Motor neuron (in vitro differentiated cells): ENCODE measurements around the gene SLC48A1. TPM values are rescaled to one million over a fixed set of nuclear protein-coding genes. Genes with fewer than 3 reads are reported as not detected.

Experiments
- ATAC-seq, 8 experiments: fragments of 200-7000 bp; cut with Tn5 transposase; replicated peaks in 6 of 8; 2 replicates each; pipeline ENCODE4 v1.8.0; 2021; ENCODE audit warnings: mild to moderate bottlenecking in 8 of 8, moderate library complexity in 8 of 8
- H3K27ac ChIP-seq, 2 donors: fragments of 250-450 bp; sonication (Bioruptor Pico); 2 replicates each; pipeline ENCODE4 v1.9.0; 2021; ENCODE audit warnings: antibody characterized with exemption in 2 of 2, mild to moderate bottlenecking in 2 of 2, moderate library complexity in 1 of 2
- H3K4me1 ChIP-seq, 2 donors: fragments of 250-450 bp; sonication (Bioruptor Pico); replicated peaks in 1 of 2; 2 replicates each; pipeline ENCODE4 v1.6.1; 2021; ENCODE audit warnings: antibody characterized with exemption in 2 of 2, mild to moderate bottlenecking in 2 of 2, moderate library complexity in 1 of 2
- H3K4me3 ChIP-seq, 5 donors: fragments of 250-450 bp; sonication (Bioruptor Pico); 2 replicates each; pipeline ENCODE4 v1.9.0; 2021; ENCODE audit warnings: antibody characterized with exemption in 5 of 5, mild to moderate bottlenecking in 5 of 5, moderate library complexity in 4 of 5
- WGBS, 10 experiments: fragments of 450-650 bp; shearing (Covaris generic); methylation state at CpG; one replicate each; pipeline ENCODE4 v1.0.0; 2022; 5-methylcytosine and 5-hydroxymethylcytosine counted together
- in situ Hi-C, 9 experiments: fragments of 400-800 bp; cut with MboI; loops; one replicate each; pipeline ENCODE4 v1.15.0; 2021; ENCODE audit warnings: low sequenced_read_pairs in 9 of 9, low pct_unique_long_range_greater_than_20kb in 2 of 9; ENCODE audit not compliant: unreplicated experiment in 9 of 9
- total RNA-seq, 8 experiments: library from RNA; unstranded; fragments of 300-600 nt; gene quantifications; 2 replicates each; pipeline versions ENCODE4 v1.2.3 to v1.2.4, GENCODE V29; 2022

Gene SLC48A1
- total RNA-seq, 8 experiments from 2014 or later, result 6.9 to 25.0 (median 10.6) TPM

DNA sequence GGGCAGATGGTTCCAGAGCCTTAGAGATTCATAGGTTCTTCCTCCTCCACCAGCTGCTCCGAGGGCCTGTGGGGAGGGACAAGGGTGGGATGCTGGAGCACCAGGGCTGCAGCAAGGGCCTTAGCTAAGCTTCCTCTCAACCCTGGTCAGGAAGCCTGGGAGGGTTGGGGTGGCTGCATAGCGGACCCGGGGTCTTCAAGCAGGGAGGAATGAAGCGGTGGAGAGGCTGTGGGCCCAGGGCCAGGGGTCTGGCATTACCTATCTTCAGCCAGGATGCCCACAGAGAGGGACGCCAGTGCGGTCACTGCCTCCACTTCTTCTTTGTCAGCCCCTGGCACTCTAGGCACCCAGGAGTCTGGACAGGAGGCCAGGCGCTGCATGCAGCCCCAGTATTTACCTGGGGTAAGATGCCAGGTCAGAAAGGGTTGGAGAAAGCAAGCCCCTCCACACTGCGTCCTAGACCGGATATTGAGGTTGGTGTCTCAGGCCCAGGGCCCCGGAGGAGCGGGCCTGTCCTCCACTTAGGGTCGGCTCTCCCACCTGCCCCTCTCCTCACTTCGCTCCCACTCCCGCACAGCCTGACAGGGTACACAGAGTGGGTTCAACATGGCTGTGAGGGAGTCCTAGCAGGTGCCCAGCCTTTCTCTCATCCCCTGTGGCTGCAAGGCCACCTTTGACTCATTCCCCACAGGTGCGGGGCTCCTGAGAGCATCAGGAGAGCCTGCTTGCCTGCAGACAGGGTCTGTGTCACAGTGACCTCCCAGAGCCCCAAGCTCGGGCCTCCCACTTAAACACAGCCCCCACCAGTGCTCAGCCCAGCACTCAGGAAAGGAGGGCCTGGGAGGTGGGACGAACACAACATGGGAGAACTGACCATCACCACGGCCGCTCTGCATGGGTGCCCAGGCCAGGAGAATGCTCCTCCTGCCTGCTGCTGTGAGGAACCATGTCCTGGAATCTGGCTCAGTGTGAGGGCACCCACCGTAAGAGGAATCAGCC lies 11.1 kb downstream of the SLC48A1 start:
- 73 to 100% (median 100%) methylated on average over 1 to 6 of the region's 20 CpGs; no CpG with 5 or more reads in 3 of the 10 experiments for WGBS, 10 experiments
- in situ Hi-C loops, result no loop called here
- ATAC-seq, result no peak
- no peak overlapping the region for H3K4me3 ChIP-seq
- no peak overlapping the region for H3K27ac ChIP-seq
- H3K4me1 ChIP-seq, result peaks cover 0 to under 1% of the 10 kb centered on the region in 2 donors

DNA sequence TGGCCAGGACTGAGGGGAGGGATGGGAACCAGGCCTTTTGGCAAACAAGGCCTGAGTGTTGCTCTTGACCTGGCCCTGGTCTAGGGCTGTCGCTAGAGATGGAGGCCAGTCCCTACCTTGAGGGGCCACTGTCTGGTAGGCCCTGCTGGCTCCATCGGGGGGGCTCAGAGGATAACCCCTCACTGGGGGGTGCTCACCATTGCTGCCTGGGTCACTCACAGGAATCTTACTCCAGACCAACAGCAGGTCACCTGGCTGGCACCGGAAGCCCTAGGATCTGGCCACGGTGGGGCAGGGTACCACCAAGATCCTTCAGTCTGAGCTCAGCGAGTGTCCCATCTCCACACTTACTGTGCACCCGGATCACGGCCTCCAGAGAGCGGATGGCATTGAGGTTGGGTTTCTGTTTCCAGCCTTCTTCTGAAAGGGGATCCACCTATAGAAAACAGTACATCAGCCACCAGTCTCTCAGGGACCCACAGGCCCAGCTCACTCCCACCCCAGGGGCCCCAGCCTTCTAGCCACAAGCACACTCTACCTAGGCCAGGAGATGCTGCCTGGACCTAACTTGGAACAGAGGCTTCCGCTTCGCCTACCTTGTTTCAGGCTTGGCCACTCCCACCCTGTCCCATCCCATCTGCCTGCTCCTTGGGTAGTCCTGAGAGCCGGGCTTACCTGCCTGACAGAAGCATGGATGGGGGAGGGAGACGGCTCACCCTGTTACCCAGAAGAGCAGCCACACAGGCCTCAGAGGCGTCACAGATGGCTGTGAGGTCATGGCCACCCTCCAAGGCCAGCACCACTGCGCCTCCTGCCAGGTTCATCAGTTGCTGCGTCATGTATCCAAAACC lies 12.2 kb downstream of the SLC48A1 start:
- Histone ChIP-seq H3K4me1 (no peaks in the 10 kb centered on the region), H3K27ac (no peak overlapping the region), H3K4me3 (no peak overlapping the region)
- WGBS, 10 experiments, result 100% methylated on average over 2 of the region's 15 CpGs; no CpG with 5 or more reads in 7 of the 10 experiments
- ATAC-seq, result no peak
- in situ Hi-C loops, result no loop called here

DNA sequence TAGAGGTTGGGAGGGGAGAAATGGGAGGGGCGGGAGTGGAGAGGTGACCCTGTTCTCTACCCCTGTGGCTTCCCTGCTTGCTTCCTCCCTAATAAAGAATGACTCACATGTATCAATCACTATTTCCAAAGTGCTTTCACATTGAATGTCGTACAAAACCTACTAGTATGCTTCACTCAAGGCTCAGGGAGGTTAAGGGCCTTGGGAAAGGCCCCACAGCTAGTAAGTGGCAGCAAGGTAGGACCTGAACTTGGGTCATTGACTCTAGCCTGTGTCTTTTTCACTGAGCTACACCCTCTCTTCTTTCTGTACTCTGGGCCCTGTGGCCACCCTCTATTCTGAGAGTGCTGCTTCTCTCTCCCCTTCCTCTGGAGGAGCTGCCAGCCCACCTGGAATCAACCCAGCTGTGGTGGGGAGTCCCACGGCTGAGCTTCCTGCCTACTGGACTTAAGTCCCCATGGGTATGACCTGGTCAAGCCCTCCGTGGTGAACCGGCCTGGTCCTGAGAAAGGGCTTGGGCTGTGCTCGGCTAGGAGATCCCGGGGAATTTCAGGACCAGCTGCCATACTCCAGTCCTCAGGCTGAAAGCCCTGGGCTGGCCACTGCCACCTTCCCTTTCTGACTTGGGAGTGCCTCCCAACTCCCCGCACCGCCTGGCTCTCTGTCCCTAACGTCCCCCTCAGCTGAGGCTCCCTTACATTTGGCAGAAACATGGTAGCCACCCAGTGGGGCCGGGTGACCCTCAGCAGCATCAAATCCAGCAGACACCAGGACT lies 13.0 kb downstream of the SLC48A1 start:
- H3K27ac ChIP-seq, result no peak overlapping the region
- H3K4me3 ChIP-seq, result no peak overlapping the region
- H3K4me1 ChIP-seq, result no peaks in the 10 kb centered on the region
- ATAC-seq, result no peak
- in situ Hi-C loops, result no loop called here
- 60 to 100% (median 95%) methylated on average over 1 to 4 of the region's 11 CpGs; no CpG with 5 or more reads in 2 of the 10 experiments for WGBS, 10 experiments

DNA sequence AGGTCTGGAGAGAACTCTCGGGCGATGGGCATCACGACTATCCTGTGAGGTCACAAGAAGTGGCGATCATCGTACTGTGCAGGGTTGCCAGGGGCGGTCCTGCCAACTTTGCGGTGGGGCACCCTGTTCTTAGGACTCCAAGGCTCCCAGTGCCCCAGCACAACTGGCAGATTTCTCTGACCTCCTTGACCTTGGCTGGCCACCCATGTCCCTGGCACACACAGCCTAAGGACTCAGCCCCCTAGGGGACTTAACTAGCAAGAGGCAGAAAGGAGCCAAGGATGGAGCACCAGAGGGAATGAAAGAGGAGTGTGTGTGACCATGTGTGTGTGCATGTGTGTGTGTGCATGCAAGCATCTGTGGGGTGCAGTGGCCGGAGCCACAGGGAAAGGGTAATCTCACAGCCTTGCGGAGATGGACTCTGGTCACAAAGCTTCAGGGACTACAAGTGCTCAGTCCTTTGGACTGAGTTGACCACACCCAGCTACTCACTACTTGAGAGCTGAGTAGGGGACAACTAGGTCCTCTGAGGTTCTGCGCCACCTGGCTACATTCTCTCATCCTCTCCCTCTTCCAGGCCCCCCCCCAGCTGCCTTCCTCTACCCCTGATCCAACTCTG lies 13.7 kb downstream of the SLC48A1 start:
- in situ Hi-C loops, result no loop called here
- 83 to 100% (median 100%) methylated on average over 1 to 5 of the region's 10 CpGs; no CpG with 5 or more reads in 6 of the 10 experiments for WGBS, 10 experiments
- no peak for ATAC-seq

DNA sequence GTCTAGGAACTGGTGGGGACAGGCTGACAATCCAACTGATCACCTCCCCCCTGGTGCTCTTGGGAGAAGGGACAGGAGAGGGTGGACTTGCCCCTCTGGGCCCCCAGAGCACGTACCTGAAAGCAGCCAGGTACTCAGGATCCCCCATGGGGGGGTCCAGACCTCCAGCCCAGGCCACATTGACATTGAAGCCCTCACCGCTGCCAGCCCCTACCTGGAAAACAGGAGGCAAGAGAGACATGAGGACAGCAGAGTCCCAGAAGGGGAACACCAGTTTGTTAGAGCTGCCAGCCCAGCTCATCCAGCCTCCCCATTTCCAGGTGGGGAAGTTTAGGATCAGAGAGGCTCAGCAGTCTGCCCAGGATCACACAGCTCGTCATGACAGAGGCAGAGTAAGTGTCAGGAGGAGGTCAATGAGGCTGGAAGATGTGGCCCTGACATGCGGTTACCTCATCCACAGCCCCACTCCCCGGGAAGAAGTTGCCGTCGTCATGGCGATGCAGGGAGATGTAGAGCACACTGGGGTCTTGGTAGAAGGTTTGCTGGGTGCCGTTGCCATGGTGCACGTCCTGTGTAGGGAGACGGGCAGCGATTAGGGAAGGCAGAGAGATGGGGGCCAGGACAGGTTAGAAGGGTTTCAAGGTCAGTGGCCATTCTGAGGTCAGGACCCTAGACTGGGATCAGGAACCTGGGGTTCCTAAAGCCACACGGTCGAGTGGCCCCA lies 14.7 kb downstream of the SLC48A1 start:
- in situ Hi-C loops, result no loop called here
- WGBS, 10 experiments, result 67 to 96% (median 90%) methylated on average over 1 to 6 of the region's 14 CpGs; no CpG with 5 or more reads in 4 of the 10 experiments
- ATAC-seq, result peak in 1 of 8 experiments; percentile 47
- Histone ChIP-seq H3K27ac (no peak overlapping the region), H3K4me1 (no peaks in the 10 kb centered on the region), H3K4me3 (no peak overlapping the region)

More for the DNA sequence above, 13.7 kb downstream of the SLC48A1 start:
- Histone ChIP-seq H3K4me3 (no peak overlapping the region), H3K27ac (no peak overlapping the region), H3K4me1 (no peaks in the 10 kb centered on the region)

DNA sequence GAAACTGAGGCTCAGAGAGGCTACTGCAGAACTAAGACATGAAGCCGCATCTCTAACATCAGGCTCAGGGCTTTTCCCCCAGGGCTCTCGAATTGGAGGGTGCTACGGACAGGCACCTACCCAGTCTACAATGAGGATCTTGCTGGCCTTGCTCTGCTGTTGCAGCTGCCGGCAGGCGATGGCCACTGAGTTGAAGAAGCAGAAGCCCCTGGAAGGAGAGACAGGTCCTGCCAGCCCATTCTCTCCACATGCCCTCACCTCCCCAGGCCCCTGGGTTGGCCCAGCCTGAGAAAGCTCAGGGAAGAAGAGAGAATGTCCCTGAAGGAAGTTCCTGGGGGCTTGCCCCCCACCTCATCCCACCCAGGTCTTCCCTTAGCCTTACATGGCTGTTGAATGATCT lies 16.1 kb downstream of the SLC48A1 start:
- Histone ChIP-seq H3K4me1 (no peaks in the 10 kb centered on the region), H3K4me3 (no peak overlapping the region), H3K27ac (no peak overlapping the region)
- ATAC-seq, result no peak
- WGBS, 10 experiments, result 82 to 100% (median 98%) methylated on average over 1 to 3 of the region's 5 CpGs; no CpG with 5 or more reads in 6 of the 10 experiments
- in situ Hi-C loops, result no loop called here

DNA sequence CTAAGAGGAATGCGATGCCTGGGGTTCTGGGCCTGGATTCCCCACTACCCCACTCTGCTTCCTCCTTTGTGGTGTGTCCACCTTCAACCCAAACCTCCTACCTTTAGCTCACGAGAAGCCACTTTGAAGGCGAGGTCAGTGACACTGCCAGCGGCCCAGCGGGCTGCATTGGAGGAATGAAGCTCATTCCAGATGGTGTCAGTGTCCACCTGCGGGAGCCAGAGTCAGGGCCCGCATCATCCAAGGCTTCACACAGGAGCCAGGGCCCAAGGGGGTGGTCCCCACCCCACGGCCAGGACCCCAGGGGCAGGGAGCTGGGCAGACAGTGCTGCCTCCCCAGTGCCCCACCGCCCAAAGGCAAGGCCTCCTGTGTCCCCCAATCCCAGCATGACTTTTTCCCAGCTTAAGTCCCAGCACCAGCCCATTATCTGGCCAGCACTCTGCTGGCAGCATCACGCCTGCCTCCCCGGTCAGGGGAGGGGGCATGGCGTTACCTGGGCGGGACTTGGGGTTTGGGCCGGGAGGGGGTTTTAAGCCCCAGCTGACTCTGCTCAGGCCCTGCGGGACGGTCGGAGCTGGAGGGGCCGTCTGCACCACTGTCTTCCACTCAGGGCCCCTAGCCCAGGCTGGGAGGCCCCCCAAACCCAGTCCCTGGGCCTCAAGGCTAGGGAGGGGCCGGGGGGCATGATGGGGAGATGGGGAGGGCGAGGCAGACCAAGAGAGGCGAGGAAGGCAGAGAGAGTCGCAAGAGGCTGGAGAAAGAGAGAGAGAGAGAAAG lies 16.9 kb downstream of the SLC48A1 start:
- H3K27ac ChIP-seq, result no peak overlapping the region
- 80 to 100% (median 96%) methylated on average over 1 to 6 of the region's 22 CpGs; no CpG with 5 or more reads in 4 of the 10 experiments for WGBS, 10 experiments
- H3K4me1 ChIP-seq, result no peaks in the 10 kb centered on the region
- in situ Hi-C loops, result no loop called here
- no peak for ATAC-seq
- no peak overlapping the region for H3K4me3 ChIP-seq

DNA sequence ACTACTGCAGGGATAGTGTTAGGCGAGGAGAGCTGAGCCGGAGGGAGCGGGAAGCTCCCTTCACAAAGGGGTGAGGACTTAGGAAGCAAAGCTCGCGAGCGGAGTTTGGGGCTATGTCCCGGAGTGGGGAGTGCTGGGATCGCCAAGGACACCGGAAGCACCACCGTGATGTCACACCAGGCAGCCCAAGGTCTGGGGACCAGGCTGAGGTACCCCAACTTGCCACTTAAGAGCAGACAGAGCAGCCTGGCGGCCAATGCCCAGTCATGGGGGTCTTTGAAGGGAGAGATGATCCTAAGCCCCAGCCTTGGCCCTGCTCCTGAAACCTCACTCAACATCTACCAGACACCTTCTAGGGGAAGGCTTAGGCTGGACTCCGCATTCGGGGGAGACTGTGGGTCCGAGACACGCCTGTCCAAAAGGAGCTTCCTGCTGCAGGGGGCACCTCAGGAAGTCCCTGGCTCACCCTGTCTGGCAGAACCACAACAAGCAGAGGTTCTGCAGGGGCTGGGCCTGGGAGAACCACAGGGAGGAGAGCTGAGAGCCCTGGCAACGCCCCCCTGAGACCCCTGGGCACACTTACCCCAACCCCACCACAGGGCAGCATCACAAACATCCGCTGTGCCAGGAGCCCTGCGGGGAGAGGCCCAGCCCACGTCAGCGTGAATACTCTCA lies 17.8 kb downstream of the SLC48A1 start:
- no peak for ATAC-seq
- 91 to 100% (median 96%) methylated on average over 1 to 8 of the region's 20 CpGs; no CpG with 5 or more reads in 3 of the 10 experiments for WGBS, 10 experiments
- Histone ChIP-seq H3K4me1 (no peaks in the 10 kb centered on the region), H3K4me3 (no peak overlapping the region), H3K27ac (no peak overlapping the region)
- in situ Hi-C loops, result no loop called here

DNA sequence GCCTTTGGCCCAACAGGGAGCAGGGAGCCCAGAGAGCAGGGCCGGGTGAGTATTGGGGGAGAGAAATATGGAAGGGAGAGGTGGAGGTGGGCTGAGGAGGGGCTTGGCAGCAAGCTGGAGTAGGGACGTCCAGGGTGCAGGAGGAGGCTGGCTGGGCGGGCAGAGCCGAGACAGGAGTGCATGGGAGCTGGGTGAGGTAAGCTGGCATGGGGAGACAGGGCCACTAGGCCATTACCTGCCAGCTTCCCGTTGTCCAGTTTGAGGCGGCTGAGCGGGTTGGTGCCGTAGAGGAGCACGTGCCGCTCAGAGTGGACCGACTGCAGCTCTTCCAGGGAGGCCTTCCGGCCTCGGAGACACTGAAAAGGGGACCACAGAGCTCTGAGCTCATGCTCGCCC lies 18.3 kb downstream of the SLC48A1 start:
- no peak for ATAC-seq
- 82 to 100% (median 99%) methylated on average over 1 to 11 of the region's 14 CpGs; no CpG with 5 or more reads in 6 of the 10 experiments for WGBS, 10 experiments
- Histone ChIP-seq H3K4me1 (no peaks in the 10 kb centered on the region), H3K4me3 (no peak overlapping the region), H3K27ac (no peak overlapping the region)
- in situ Hi-C loops, result no loop called here

DNA sequence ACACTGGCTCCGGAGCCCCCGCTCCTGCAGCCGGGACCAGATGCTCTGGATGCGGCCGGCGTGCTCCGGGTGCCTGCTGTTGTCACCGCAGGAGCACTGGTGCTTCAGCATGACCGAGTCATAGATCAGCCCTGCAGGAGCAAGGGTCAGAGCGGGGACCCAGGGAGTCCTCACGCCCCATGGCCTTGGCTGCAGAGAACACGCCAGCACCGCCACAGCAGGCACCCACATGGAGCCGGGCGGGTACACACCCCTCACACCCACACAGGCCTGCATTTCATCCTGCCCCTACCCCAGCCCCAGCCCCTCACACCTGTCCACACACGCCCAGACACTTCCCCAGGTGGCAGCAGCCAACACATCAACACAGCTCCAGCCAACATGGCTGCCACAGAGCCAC lies 18.8 kb downstream of the SLC48A1 start:
- WGBS, 10 experiments, result no CpG with 5 or more reads among the region's 16 CpGs
- in situ Hi-C loops, result no loop called here
- Histone ChIP-seq H3K27ac (no peak overlapping the region), H3K4me1 (no peaks in the 10 kb centered on the region), H3K4me3 (no peak overlapping the region)
- ATAC-seq, result no peak
